OCI-LY3 (cell line): Measurements from ENCODE around the gene FAT1.

Source experiments
- CTCF ChIP-seq: fragments of 200-600, 300-600 bp; sonication (generic); IDR thresholded peaks from 2 replicates; pipeline ENCODE4 v1.5.1; 2014; ENCODE audit warnings: antibody characterized with exemption, low read length, low read depth
- EZH2phosphoT487 ChIP-seq: fragments of 200-600 bp; shearing (Covaris generic); IDR thresholded peaks from 2 replicates; pipeline ENCODE4 v1.6.1; 2018; ENCODE audit warnings: antibody characterized with exemption, mixed run types, low read depth

- TF ChIP-seq CTCF (no peak), EZH2phosphoT487 (no peak)
These were observed 100.1 kb downstream of the FAT1 start for GRCh38 chr4:186623546-186623945.
